Measurements from ENCODE around the gene ATAT1. TPM values are rescaled to one million over a fixed set of nuclear protein-coding genes. Genes with fewer than 3 reads are reported as not detected.

The ATAT1 gene
- total and polyA plus RNA-seq, 9 of the 15 experiments (the other 6 are each of a cell fraction or from before 2014, with no cell fraction given), result 0.65 to 5.8 (median 1.6) TPM

- TF ChIP-seq, protein P1, sequence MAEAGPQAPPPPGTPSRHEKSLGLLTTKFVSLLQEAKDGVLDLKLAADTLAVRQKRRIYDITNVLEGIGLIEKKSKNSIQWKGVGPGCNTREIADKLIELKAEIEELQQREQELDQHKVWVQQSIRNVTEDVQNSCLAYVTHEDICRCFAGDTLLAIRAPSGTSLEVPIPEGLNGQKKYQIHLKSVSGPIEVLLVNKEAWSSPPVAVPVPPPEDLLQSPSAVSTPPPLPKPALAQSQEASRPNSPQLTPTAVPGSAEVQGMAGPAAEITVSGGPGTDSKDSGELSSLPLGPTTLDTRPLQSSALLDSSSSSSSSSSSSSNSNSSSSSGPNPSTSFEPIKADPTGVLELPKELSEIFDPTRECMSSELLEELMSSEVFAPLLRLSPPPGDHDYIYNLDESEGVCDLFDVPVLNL (CRISPR knock-in tag; IDR thresholded peaks at IDR 0.05; ENCODE audit: low read depth), result no peak
- TF ChIP-seq ZNF133 (CRISPR knock-in tag; IDR thresholded peaks at IDR 0.05) (no peak), NCOA4 (IDR thresholded peaks at IDR 0.05; ENCODE audit: partially characterized antibody) (no peak), ZNF445 (CRISPR knock-in tag; IDR thresholded peaks at IDR 0.05; ENCODE audit: low read depth) (no peak), ZNF274 (IDR thresholded peaks at IDR 0.05; ENCODE audit: borderline replicate concordance, low read depth, low read length) (no peak), XRCC5 (IDR thresholded peaks at IDR 0.05; ENCODE audit: low read depth, low read length) (no peak), NEUROD1 (IDR thresholded peaks at IDR 0.05; ENCODE audit: borderline replicate concordance, low read depth, low read length, partially characterized antibody) (no peak), ZNF511 (CRISPR knock-in tag; IDR thresholded peaks at IDR 0.05) (peak; percentile 23), LARP7 (IDR thresholded peaks at IDR 0.05) (no peak), BCL6 (CRISPR knock-in tag; IDR thresholded peaks at IDR 0.05) (no peak), ZSCAN32 (CRISPR knock-in tag; IDR thresholded peaks at IDR 0.05) (no peak), ZBTB33 (CRISPR knock-in tag; IDR thresholded peaks at IDR 0.05) (peak; percentile 64; the same call in 1 of the 2 replicates), ELF4 (CRISPR knock-in tag; IDR thresholded peaks at IDR 0.05) (peak; percentile 10; the same call in 1 of the 2 replicates), ZNF699 (CRISPR knock-in tag; IDR thresholded peaks at IDR 0.05; ENCODE audit: insufficient replicate concordance) (no peak), TBL1XR1 (IDR thresholded peaks at IDR 0.05; ENCODE audit: low read length in 2 of 2) (no peak), RNF219 (CRISPR knock-in tag; IDR thresholded peaks at IDR 0.05) (0 out of 2 replicates have a peak, but pooled peaks have one; percentile 45), NR4A1 (CRISPR knock-in tag; IDR thresholded peaks at IDR 0.05) (no peak), NR4A1 (tag; IDR thresholded peaks at IDR 0.05) (no peak)
- TF ChIP-seq, protein P2, sequence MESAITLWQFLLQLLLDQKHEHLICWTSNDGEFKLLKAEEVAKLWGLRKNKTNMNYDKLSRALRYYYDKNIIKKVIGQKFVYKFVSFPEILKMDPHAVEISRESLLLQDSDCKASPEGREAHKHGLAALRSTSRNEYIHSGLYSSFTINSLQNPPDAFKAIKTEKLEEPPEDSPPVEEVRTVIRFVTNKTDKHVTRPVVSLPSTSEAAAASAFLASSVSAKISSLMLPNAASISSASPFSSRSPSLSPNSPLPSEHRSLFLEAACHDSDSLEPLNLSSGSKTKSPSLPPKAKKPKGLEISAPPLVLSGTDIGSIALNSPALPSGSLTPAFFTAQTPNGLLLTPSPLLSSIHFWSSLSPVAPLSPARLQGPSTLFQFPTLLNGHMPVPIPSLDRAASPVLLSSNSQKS (CRISPR knock-in tag; IDR thresholded peaks at IDR 0.05), result no peak
- TF ChIP-seq, protein P3, sequence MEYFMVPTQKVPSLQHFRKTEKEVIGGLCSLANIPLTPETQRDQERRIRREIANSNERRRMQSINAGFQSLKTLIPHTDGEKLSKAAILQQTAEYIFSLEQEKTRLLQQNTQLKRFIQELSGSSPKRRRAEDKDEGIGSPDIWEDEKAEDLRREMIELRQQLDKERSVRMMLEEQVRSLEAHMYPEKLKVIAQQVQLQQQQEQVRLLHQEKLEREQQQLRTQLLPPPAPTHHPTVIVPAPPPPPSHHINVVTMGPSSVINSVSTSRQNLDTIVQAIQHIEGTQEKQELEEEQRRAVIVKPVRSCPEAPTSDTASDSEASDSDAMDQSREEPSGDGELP (CRISPR knock-in tag; IDR thresholded peaks at IDR 0.05; ENCODE audit: borderline replicate concordance), result peak; percentile 46; the same call in 1 of the 2 replicates
Observed at GRCh38 chr6:30626484-30627366, at the start of gene ATAT1 (continued).

Data from K562 (cell line).